GM19035 (cell line): ENCODE results near the gene SLC26A8.
"Not testable (repeated sequence)": the region's sequence is repeated elsewhere in the genome, so short reads cannot be mapped to it uniquely, and the experiment has no call there.

Experiments
- ATAC-seq: cut with Tn5 transposase; IDR thresholded peaks from one replicate; pipeline ENCODE4 v1.9.1; 2021; ENCODE audit not compliant: unreplicated experiment

The SLC26A8 gene

GRCh38 chr6:36052097-36052496, 27.7 kb upstream of the SLC26A8 start:
- no peak for ATAC-seq

DNA sequence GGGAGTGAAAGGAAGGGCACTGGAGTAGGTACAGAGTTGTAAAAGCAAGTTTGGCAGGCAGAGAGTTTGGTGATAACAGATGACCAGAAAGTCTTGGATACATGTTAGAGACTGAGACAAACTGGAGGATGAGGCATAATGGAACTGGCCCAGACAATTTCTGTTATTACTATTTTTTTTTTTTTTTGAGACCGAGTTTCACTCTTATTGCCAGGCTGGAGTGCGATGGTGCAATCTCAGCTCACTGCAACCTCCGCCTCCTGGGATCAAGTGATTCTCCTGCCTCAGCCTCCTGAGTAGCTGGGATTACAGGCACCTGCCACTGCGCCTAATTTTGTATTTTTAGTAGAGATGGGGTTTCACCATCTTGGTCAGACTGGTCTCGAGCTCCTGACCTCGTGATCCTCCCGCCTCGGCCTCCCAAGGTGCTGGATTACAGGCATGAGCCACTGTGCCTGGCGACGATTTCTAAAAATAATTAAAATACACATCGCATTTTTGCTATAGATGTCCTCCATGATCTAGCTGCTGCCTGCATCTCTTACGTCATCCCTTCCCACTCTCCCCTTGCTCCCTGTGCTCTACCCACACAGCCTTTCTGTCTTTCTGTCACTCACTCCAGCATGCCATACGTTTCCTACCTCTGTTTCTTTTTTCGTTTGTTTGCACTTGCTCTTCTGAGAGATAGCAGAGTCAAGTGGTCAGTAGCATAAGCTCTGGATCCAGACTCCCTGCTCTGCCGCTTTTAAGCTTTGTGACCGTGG, 26.7 kb upstream of the SLC26A8 start:
- no peak for ATAC-seq

DNA sequence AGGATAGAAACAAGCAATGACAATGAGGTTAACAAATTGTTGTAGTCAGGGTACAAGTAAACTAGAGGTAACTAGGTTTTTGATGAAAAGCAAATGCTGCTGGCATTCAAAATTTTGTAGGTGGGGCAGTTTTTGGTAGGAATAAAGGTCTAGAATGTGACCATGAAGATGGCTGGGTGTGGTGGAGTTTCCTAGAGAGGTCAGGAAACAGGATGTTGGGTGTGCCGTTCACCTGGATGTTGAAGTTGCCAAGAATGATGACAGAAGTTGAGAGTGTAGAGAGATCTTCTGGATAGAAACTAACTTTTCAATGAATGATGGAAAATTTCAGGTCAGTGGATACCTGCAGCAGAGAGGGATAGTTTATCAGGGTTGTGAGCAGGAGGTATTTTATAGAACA, 25.9 kb upstream of the SLC26A8 start:
- ATAC-seq = no peak

DNA sequence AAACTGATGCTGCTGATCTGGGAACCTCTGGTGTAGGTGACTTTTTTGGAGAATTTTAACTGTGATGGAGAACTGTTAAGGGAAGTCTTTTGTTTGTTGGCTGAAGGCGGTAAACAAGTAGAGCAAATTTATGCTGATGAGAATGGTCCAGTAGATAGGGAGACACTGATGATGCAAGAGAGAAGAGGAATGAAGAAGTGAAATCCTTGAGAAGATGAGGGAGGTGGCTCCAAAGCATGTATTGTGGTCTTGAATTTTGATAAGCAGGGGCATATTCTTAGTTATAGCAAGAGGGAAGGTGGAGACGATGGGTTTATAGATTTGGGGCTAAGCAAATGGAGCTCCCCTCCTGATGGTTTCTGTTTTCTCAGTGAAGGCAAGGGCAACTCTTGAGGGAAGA, 25.1 kb upstream of the SLC26A8 start:
- ATAC-seq = no peak

GRCh38 chr6:36042618-36043260, 18.3 kb upstream of the SLC26A8 start:
- ATAC-seq = no peak

- no peak for ATAC-seq
These were observed 16.5 kb upstream of the SLC26A8 start for GRCh38 chr6:36040958-36041357.

GRCh38 chr6:36039112-36039511, 14.7 kb upstream of the SLC26A8 start:
- ATAC-seq = no peak

DNA sequence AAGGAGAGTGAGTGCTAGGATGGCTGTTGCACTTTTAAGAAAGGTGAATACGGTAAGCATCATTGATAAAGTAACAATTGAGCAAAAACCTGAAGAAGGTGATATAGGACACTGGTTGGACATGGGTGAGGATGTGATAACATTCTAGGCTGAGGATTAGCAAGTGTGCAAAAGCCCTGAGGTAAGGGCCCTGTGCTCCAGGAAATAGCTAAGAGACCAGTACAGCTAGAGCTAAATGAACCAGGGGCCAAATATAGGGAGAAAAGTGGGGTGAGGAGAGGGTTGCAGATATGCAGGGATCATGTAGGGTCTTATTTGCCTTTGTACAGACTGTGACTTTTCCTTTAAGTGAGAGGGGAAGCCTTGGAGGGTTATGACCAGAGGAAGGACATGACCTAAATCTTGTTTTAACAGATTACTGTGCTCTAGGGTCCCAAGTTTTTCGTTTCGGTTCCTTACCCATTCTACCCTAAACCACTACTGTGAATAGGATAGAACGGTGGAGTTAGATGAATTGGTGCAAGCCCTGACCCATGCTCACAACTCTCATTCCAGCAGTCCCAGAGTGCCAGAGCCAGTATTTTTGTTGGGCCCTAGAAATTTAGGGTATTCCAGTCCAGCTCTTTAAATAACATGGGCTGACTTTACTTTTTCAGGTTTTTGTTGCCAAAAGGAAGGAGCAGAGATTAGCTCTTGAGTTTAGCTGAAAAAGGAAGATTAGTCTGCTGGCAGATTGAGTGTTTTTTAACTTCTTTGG, 13.9 kb upstream of the SLC26A8 start:
- no peak for ATAC-seq

- no peak for ATAC-seq
These were observed 10.8 kb upstream of the SLC26A8 start for GRCh38 chr6:36035225-36035624.

- ATAC-seq = no peak
These were observed 10.0 kb upstream of the SLC26A8 start for GRCh38 chr6:36034441-36034840.

- ATAC-seq = no peak
These were observed 9.5 kb upstream of the SLC26A8 start for GRCh38 chr6:36033935-36034334.

DNA sequence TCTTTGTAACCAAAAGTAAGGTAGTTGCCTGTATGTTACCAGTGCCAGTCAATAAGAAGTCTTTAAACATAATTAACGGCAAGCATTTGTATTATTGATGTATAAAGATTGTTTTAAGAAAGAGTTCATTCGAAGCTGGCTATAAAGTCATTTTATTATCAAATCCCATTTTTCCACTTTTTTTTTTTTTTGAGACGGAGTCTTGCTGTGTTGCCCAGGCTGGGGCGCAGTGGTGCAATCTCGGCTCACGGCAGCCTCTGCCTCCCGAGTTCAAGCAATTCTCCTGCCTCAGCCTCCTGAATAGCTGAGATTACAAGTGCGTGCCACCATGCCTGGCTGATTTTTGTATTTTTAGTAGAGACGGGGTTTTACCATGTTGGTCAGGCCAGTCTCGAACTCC, 8.7 kb upstream of the SLC26A8 start:
- ATAC-seq = not testable (repeated sequence)

DNA sequence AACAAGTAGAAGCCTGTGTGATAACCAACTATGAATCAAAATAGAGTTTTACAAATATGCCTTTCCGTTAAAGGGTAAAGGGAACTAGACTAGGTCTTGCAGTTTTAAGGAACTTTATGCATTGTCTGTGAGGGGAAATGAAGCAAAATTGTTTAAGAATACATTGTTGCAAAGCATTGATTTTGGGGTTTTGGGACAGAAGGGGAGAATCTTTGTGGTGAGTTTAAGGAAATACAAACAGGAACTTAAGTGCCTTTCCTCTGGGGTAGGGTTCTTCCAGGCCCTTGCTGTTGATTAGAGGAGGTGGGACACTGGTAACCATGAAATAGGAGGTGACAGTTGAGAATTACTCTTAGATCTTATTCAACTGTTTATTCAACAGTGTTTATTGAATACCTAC, 7.8 kb upstream of the SLC26A8 start:
- ATAC-seq = no peak

DNA sequence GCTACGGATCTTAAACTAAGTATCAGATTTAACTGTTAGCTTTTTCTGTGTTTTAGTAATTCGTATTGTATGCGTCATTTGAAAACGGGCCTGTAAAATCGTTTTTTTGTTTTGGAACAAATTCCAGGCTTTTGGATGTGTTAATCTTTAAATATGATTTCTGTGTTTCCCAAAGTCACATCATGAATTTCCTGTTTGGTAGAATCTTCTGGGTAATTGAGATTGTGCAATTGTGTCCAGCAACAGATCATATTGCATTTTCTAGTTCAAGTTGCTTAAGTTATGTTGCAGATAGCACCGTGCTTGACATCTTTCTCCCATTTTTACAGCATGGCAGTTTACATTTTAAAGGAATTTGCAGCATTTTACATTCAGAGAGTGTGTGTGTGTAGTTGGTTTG, 5.0 kb upstream of the SLC26A8 start:
- no peak for ATAC-seq

DNA sequence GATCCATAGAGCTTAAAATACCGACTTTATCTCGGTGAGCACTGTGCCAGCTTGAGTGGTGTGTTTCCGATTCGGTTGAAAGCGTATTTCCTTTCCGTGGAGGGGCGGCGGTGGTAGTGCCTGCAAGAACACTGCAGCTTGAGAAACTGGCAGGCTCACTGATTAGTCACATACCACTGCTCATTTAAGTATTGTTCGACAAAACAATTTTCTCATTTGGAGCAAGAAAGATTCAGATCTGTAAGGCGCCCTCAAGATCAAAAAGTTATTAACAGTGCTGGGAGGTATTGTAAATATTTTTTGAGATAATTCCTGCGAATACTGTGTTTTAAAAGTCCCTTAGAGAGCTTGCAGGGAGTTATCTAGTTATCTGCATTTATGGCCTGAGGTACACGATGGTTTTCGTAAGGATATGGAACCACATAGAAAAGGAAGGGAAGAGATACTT, 4.5 kb upstream of the SLC26A8 start:
- ATAC-seq = no peak

DNA sequence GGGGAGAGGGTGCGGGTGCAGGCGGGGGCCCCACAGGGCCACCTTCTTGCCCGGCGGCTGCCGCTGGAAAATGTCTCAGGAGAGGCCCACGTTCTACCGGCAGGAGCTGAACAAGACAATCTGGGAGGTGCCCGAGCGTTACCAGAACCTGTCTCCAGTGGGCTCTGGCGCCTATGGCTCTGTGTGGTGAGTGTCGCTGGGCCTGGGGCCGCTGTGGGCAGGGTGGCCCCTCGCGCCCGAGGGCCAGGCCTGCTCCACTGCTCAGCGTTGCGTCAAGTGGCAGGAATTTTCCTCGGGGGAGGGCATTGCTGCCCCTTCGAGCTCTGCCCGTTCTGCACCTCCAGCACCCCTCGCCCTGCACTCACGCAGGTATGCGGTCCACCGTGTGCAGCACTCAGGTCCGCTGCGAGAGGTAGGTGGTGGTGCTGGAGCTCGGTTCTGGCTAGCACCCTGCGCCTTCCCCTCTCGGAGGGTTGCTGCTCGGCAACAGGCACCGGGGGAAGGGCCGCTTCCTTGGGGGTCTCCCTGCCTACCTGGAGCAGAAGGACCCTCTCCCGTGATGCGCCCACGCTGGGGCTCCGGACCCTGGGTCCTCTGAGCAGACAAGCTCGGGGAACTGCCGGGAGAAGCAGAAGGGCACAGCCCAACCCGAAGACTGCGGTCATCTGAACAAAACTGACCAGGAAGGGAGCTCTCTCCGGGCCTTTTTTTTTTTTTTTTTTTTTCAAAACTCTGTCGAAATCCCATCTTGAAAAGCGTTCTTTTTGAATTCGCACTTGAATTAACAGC, 3.8 kb upstream of the SLC26A8 start:
- peak; percentile 11 for ATAC-seq

DNA sequence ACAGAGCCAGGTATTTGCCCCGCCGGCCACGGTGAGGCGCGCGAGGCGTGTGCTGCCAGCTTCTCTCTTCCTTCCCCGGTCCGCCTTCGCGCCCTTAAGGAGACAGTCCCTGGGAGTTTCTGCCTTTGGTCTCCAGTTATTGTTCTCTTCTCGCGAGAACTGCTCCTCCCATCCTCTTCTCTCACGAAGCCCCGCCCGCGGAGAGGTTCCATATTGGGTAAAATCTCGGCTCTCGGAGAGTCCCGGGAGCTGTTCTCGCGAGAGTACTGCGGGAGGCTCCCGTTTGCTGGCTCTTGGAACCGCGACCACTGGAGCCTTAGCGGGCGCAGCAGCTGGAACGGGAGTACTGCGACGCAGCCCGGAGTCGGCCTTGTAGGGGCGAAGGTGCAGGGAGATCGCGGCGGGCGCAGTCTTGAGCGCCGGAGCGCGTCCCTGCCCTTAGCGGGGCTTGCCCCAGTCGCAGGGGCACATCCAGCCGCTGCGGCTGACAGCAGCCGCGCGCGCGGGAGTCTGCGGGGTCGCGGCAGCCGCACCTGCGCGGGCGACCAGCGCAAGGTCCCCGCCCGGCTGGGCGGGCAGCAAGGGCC, 3.2 kb upstream of the SLC26A8 start, which contains the start of gene MAPK14:
MAPK14 (plus strand) TSS at position 308 of the 587 bp plus-strand sequence. CDS start 350 bp downstream, outside the sequence.
- ATAC-seq = peak; percentile 95

DNA sequence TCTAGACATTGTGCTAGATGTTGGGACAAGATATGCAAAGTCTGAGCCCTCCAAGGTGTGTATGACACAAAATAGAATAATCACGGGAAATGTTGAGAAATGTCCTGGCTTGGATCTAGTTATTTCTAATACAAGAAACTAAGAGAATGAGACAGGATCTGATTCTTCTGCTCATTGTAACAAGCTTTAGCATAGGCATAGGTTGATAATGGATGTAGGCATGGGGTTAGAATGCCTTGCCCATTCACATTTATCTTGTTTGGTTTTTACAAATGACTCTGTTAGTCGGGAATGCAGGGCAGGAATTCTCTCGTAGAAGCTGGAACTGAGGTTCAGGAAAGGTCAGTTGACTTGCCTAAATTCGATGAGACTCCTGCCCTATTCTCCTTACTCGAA, 1.5 kb upstream of the SLC26A8 start:
- ATAC-seq = no peak

- ATAC-seq = no peak
These were observed 955 bp upstream of the SLC26A8 start for GRCh38 chr6:36025260-36025931.

GRCh38 chr6:36020154-36020553, 4.3 kb downstream of the SLC26A8 start:
- ATAC-seq = no peak
